HG03097 (cell line): ENCODE data around the gene PNLDC1.
"Not testable (repeated sequence)": the region's sequence is repeated elsewhere in the genome, so short reads cannot be mapped to it uniquely, and the experiment has no call there.

Experiments
- ATAC-seq: cut with Tn5 transposase; IDR thresholded peaks from one replicate; pipeline ENCODE4 v1.9.1; 2021; ENCODE audit not compliant: unreplicated experiment, low FRiP score

Gene PNLDC1

DNA sequence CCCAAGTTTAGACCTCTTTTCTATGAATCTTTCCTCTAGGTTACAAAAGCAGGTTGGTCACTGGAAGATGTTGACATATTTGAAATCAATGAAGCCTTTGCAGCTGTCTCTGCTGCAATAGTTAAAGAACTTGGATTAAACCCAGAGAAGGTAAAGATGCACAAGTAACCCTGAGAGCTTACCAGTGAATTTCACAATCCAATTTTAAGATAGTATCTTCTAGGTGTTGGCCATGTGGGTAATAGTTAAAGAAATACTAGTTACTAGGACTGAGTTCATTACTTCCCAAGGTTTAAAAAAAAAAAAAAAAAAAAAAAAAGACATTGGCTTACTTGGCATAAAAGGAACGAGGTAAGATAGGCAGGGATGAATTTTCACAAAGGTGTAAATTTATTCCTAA is 21.9 kb upstream of the PNLDC1 start:
- no peak for ATAC-seq

DNA sequence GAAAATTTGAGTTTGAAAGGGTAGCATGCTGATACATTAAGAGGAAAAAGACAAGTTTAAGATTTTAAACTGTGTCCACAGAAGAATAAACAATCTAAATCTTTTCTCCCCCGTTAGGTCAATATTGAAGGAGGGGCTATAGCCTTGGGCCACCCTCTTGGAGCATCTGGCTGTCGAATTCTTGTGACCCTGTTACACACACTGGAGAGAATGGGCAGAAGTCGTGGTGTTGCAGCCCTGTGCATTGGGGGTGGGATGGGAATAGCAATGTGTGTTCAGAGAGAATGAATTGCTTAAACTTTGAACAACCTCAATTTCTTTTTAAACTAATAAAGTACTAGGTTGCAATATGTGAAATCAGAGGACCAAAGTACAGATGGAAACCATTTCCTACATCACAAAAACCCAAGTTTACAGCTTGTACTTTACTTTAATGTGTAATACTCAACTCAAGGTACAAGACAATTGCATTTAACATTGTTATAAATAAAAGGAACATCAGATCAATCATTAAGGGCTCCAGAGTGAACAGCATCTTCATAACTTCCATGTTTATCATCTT is 21.5 kb upstream of the PNLDC1 start:
- no peak for ATAC-seq

DNA sequence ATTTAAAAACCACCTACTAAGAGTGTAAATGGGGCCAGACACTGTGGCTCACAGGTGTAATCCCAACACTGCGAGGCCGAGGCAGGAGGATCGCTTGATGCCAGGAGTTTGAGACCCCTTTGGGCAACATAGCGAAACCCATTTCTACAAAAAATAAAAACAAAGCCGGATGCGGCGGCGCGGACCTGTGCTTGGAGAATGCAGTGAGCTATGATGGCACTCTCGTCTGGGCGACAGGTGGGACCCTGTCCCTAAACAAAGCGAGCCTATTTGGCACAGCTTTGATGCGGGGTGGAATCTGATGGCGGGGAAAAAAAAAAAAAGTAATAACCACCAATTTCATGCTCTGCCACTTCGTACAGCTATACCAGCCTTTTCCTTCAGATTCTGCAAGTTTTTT is 11.8 kb upstream of the PNLDC1 start:
- ATAC-seq, result no peak

DNA sequence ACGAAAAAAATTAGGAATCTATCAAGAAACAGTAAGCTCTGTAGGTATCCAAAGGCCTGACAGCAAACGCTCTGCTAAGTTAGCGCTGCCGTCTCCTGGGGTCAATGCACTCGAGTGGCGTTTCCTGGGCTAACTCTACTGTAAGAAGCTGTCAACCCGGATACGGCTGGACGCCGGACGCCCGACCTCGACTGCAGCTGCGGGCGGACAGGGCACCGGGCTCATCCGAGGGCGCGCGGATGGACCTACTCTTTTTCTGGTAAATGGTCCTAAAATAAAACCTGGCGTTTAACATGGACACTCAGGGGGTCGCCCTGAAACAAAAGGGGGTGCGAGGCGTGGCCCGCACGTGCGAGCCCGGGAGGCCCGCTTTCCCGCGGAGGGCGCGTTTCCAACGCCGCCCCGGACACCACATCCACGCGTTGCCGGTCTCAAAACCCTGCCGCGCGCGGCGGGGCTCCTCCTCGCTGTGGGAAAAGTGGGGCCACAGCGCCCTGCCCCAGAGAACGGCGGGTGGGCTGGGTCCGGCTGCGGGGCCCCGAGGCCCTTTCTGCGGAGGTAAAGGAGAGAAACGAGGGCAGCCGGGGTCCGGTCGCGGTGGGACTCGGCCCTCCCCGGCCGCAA is 11.2 kb upstream of the PNLDC1 start:
- ATAC-seq, result peak; percentile 6

DNA sequence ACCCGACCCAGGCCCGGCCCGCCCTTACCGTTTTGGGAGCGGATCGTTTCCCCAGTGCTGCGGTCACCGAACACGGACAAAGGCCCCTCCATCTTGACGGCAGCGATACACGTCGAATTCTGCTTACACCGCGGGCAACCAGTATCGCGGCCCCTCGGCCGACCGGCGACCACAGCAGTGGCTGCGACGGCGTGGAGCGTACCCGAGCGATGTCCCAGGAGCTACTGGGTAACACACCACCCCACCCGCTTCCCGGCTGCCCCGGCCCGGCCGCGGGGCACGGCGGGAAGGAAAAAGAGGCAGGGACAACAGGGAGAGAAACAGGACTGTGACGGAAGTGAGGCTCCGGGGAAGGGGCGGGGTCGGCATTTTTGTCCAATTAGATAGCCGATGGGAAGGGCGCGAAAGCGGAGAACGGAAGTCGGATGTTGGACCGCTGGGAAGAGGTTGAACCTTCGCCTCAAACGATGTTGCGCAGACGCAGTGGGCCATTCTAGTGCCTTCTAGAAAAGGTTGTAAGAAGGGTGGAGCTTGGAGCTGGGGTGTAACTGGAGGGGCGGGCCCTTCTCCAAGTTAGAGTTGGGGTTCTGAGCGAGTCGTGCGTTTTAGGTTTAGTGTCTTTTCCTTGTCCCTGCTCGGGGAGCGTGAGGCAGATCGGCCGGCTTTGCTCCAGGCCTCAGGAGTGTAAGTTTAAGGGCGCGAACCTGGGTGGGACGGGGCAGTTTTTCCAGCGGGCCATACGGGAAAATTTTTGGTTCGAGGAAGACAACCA is 10.5 kb upstream of the PNLDC1 start, which contains the start of gene TCP1:
TSS of gene TCP1 (minus strand) at position 226 of the 772 bp plus-strand sequence. CDS start at position 92, 134 bp downstream.
- ATAC-seq, result peak; percentile 75

DNA sequence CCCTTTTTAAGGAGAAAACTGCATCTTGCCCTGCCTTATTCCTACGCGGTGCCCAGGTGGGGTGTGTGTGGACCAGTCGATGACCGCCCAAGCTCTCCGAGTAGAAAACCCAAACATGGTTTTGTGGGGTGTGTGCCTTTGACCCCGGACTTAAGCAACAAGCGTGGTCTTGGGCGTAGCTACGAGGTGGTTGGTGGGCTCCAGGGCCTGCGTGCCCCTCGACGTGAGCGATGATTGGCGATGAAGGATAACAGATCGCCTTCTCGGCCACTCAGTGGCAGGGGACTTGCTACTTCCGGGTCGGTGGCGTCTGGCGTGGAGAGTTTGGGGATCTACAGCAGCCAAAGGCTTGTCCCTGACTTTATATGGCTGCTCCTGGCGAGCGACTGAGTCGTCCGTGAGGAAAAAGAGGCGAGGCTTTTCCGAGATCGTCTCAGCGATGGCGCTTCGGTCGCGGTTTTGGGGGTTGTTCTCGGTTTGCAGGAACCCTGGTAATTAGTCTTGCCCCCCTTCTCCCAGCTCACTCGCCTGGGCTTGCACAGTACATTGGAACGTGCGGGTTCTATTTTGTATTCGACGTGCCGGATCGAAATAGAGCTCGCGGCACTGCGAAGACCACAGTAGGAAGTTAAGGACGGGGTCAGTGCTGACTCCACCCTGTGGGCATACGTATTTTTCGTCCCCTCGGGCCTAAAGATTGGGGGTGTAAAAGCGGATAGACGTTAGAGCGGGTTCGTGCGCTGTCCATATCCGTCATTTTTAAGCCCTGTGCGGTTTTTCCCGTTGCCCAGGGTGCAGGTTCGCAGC is 9.7 kb upstream of the PNLDC1 start, which contains the start of gene MRPL18:
TSS of gene MRPL18 (plus strand) at position 319 of the 807 bp plus-strand sequence. CDS start at position 440, 121 bp downstream.
- ATAC-seq, result peak; percentile 85

DNA sequence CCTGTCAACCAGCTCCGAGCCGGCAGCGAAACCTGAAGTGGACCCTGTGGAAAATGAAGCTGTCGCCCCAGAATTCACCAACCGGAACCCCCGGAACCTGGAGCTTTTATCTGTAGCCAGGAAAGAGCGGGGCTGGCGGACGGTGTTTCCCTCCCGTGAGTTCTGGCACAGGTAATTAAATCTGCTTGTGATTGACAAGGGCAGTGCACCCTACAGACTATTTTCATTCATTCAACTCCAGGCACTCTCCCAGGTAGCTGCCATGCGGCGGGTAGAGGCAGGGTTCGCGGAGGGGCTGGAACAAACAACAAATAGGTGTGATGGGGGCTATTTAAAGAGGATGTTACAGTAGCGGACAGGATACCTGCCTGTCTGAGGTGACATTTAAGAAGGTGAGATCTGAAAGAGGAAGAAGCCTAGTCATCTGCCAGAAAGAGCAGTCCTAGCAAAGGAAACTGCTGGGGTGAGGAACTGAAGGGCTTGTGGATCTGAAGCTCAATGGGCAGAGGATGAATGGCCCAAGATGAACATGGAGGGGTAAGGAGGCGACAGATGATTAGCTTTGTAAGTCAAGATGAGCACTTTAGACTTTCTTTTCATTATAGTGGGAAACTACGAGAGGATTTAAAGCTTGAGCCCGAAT is 9.0 kb upstream of the PNLDC1 start:
- no peak for ATAC-seq

DNA sequence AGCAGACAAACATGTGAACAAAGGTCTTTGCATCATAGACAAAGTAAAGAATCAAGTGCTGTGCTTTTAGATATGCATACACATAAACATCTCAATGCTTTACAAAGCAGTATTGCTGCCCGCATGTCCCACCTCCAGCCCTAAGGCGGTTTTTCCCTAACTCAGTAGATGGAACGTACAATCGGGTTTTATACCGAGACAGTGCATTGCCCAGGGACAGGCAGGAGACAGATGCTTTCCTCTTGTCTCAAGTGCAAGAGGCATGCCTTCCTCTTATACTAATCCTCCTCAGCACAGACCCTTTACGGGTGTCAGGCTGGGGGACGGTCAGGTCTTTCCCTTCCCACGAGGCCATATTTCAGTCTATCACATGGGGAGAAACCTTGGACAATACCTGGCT is 5.1 kb upstream of the PNLDC1 start:
- ATAC-seq, result not testable (repeated sequence)

DNA sequence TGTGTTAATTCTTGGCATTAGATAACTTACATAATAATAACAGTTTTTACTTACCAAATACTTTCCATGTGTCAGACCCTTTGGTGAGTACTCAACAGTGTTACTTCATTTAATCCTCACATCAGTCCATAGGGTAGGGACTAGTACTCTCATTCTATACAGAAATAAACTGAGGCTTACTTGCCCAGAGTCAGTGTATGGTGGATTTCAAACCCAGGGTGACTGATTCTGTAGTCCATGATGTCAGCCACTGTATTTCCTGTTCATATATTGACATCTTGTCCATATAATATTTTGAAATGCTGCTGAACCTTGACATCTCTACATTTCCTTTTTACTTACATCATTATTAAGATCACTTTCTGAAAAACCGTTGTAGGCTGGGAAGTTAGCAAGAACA is 2.5 kb upstream of the PNLDC1 start:
- no peak for ATAC-seq

DNA sequence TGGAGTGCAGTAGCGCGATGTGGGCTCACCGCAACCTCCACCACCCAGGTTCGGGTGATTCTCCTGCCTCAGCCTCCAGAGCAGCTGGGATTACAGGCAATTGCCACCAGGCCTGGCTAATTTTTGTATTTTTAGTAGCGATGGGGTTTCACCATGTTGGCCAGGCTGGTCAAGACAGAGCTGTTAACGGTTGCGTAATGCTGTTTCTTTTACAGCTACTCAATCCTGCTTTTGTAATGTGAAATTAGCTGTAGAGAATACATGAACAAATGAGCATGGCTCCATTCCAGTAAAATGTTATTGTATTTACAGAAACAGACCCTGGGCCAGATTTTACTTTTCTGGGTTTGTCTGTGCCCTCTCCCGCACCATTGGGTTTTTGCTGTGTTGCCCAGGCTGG is 1.9 kb downstream of the PNLDC1 start:
- no peak for ATAC-seq

DNA sequence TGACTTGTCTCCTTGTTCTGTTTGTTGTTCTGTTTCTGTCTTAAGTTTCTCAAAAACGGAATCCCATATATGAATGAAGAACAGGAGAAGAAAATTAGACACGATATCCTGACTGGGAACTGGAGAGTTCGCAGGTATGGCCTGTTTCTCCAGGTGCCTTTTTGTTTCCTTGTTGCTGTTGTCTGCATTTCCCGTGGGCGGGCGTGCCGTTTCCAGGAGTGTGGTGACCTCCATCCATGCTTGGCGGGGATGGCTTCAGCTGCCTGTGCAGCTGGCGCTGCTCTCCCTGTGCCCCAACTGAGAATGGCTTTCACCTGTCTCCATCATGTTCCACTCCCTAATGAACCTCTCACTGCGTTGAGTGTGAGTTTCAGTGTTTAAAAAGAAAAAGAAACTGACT is 4.4 kb downstream of the PNLDC1 start:
- ATAC-seq, result no peak

DNA sequence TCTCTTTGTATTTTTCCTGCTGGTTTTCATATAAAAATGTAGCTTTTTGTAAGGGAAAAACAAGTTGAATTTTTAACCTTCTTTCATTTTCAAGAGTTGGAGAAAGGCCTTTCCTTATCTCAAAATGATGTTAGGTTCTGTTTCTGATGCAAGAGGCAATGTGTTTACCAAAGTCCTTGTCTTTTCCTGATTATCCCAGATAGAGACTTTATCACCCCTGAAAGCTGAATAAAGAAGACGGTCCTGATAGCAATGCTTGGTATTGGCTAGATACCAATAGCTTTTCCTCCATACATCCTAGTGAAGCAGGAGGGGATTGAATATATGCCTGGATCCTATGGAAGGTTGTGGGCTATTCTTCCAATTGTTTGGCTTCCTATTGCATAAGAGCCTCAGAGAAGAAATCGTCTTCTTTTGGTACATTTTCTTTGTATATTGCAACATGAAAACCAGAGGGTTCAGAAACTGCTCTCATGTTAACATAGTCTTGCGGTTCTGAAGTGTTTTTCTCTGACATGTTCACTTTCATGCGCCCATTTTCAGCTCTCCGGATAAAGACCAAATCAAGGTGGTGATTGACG is 5.5 kb downstream of the PNLDC1 start:
- ATAC-seq, result no peak

DNA sequence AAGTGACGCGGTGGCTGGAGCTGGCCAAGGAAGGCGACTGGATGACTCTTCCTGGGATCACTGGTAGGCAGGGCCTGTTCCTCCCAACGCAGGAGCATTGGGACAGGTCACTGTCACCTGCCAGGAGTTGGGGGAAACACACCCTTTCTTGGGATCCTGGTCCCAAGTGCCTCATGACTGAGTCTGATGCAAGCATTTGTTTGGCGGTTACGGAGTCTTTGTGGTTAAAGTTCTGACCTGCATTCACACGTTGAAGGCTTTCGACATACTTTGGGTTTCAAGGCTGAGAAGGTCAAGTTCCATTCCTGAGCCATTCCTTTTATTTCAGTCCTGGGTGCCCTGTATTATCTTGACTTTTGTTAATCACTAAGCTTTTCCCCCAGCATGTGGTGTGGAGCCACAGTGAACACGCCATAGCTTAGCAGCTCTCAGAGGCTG is 6.0 kb downstream of the PNLDC1 start:
- ATAC-seq, result no peak

DNA sequence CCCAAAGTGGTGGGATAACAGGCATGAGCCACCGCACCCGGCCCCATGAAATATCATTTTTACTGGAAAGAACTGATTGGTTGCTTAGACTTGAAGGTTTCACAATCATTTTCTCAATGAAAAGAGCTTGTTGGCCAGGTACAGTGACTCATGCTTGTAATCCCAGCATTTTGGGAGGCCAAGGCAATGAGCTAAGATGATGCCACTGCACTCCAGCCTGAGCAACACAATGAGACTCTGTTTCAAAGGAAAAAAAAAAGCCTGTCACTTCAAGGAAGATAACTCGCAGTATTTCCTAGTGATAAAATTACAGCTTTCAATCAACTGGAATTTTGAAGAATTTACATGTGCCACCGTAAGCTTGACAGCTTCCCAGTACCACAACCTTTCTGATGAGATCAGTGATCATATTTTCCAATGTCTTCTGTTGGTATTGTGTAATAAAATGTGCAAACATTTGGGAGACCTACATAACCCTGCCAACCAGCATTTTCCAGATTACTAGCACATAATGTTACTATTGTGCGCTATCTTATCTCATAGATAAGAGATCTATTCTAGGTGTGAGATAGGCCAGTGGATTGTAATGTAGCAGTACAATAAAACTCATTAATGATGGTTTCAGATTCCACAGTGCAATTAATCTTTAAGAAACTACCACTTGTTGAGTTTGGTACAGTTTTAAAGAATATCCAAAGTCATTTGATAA is 7.2 kb downstream of the PNLDC1 start:
- no peak for ATAC-seq

DNA sequence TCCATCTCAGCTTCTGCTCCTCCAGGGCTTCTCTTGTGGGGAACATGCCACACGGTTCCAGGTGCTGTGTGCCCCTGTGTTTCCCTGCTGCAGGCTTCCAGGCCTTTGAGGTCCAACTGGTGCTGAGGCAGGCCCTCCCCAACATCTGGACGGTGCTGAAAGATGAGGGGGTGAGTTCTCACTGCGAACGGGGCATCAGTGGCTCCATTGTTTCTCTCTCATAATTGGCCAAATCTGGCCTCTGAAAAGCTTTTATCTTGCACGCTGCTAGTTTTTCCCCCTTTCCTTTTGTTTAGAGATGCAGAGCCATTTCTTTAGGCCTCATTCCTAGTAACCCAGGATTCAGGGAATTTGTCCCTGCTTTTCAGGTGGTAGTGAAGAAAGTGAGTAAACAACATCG is 8.6 kb downstream of the PNLDC1 start:
- no peak for ATAC-seq

DNA sequence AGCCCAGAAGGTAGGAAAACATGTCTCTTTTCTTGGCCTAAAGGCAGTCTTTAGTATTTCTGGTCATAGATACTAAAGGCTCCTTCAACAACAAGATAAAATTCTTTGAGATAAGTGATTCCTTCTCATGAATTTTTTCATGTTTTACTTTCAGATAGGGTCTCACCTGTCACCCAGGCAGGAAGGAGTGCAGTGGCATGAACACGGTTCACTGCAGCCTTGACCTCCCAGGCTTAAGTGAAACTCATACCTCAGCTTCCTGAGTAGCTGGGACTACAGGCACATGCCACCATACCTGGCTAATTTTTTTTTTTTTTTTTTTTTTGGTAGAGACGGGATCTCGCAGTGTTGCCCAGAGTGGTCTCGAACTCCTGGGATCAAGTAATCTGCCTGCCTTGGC is 9.1 kb downstream of the PNLDC1 start:
- ATAC-seq, result peak; percentile 75

DNA sequence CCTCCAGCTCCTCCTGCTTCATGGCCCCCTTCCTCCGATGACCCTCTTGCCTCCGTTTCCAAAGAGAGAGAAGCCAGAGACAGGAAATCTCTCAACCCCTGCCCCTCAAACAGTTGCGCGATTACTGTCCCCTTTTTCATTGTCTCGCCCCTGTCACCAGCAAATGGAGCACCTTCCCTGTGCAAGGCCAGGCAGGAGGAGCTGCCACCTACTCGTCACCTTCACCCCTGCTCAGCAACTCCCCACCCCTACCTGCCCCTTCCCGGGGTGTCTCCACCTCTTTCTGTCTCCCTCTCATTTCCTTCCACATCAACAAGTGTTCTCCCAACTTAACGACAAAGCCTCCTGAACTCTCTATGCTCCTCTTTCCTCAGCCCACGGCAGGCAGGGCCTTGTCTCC is 13.7 kb downstream of the PNLDC1 start:
- ATAC-seq, result no peak

DNA sequence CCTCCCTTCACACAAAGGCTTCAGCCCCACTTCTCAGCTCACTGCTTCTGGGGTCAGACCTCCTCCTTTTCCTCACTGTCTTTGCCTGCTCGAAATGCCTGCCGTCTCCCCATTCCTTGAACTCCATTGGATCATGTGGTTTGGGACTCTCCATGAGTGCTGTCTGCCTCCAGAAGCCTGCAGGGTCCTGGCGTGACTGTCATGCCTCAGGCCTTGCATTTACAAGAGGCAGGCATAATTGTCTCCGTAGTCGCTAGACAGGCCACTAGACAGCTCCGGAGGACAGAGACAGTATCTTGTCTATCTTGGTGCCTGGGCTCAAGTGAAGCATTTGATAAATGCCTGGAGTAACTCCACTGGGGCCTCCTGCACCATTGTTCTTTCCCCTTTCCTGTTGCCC is 15.3 kb downstream of the PNLDC1 start:
- no peak for ATAC-seq

DNA sequence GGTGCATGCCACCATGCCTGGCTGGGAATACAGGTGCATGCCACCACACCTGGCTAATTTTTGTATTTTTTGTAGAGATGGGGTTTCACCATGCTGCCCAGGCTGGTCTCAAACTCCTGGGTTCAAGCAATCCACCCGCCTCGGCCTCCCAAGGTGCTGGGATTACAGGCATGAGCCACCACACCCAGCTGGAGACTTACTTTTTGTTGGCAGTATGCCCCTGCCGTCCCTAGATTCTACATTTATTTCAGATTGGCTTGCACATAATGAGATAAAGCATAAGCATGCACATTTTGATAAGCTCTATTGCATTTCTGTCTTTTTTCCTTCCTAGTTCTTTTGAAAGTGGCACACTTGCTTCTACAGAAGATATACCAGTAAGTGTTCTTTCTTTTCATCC is 16.7 kb downstream of the PNLDC1 start:
- ATAC-seq, result not testable (repeated sequence)
